HG03378 (cell line): ENCODE results near the gene BLOC1S1.

Experiments
- ATAC-seq: cut with Tn5 transposase; IDR thresholded peaks from one replicate; pipeline ENCODE4 v1.9.1; 2021; ENCODE audit warnings: mild to moderate bottlenecking, moderate library complexity; ENCODE audit not compliant: unreplicated experiment

BLOC1S1 gene

GRCh38 chr12:55708695-55709233 lies 7.1 kb upstream of the BLOC1S1 start:
- no peak for ATAC-seq

GRCh38 chr12:55711786-55712553 lies 3.9 kb upstream of the BLOC1S1 start:
- ATAC-seq, result no peak

- no peak for ATAC-seq
Observed at GRCh38 chr12:55712700-55713415, 3.0 kb upstream of the BLOC1S1 start.

- ATAC-seq, result no peak
Observed at GRCh38 chr12:55713721-55714120, 2.1 kb upstream of the BLOC1S1 start.

- no peak for ATAC-seq
Observed at GRCh38 chr12:55715169-55715764, 579 bp upstream of the BLOC1S1 start.

- ATAC-seq, result no peak
Observed at GRCh38 chr12:55716582-55716957, 724 bp downstream of the BLOC1S1 start.

GRCh38 chr12:55717011-55718007 lies 1.5 kb downstream of the BLOC1S1 start:
- no peak for ATAC-seq

- ATAC-seq, result no peak
Observed at GRCh38 chr12:55718015-55718414, 2.2 kb downstream of the BLOC1S1 start.

- no peak for ATAC-seq
Observed at GRCh38 chr12:55718624-55719275, 2.9 kb downstream of the BLOC1S1 start.

GRCh38 chr12:55719371-55719770 lies 3.5 kb downstream of the BLOC1S1 start:
- ATAC-seq, result no peak

GRCh38 chr12:55720071-55720564 lies 4.3 kb downstream of the BLOC1S1 start, which contains the start of gene RDH5:
Gene RDH5 (plus strand): TSS chr12:55720393. CDS start chr12:55721185, 792 bp downstream.
- ATAC-seq, result no peak

GRCh38 chr12:55720894-55721444 lies 5.1 kb downstream of the BLOC1S1 start:
- no peak for ATAC-seq

- ATAC-seq, result no peak
Observed at GRCh38 chr12:55721601-55722213, 5.9 kb downstream of the BLOC1S1 start.

- no peak for ATAC-seq
Observed at GRCh38 chr12:55722948-55723347, 7.1 kb downstream of the BLOC1S1 start.

- no peak for ATAC-seq
Observed at GRCh38 chr12:55723516-55724225, 7.8 kb downstream of the BLOC1S1 start.

- ATAC-seq, result no peak
Observed at GRCh38 chr12:55724226-55724939, 8.5 kb downstream of the BLOC1S1 start.

GRCh38 chr12:55724940-55725309 lies 9.1 kb downstream of the BLOC1S1 start:
- ATAC-seq, result no peak

- ATAC-seq, result no peak
Observed at GRCh38 chr12:55725556-55725955, 9.7 kb downstream of the BLOC1S1 start.
